ENCODE measurements around the gene TRIM16.
"Not testable (repeated sequence)": the region's sequence is repeated elsewhere in the genome, so short reads cannot be mapped to it uniquely, and the experiment has no call there.

TRIM16 gene

DNA sequence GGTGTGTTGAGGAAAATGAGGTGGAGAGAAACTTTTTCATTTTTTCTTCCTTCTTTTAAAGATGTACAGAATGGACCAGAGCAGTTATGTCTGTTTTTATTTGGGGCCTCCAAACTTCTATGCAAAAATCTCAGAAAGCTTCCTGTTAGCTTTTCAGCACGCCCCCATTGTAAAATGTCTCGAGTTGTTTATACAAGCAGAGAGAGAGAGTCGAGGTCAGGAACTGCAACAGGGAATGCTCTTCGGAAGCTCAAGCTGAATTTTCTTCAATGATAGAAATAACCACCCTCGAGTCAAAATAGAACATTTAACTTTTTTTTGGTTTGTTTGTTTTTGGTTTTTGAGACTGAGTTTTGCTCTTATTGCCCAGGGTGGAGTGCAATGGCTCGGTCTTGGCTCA lies 68.3 kb downstream of the TRIM16 start:
- not testable (repeated sequence) for H3K79me2 ChIP-seq (ENCODE audit: control insufficient read depth, insufficient read depth, low read length, unreplicated experiment); H3K27ac ChIP-seq (ENCODE audit: low read depth, low read length); H3K27me3 ChIP-seq (ENCODE audit: insufficient read depth, low read length); H3K4me3 ChIP-seq (ENCODE audit: low read depth, low read length); H2AFZ ChIP-seq (ENCODE audit: low read length, unreplicated experiment); H3K36me3 ChIP-seq (ENCODE audit: insufficient read depth, low read length); H3K4me1 ChIP-seq (ENCODE audit: control insufficient read depth, insufficient read depth, low read length, unreplicated experiment)

DNA sequence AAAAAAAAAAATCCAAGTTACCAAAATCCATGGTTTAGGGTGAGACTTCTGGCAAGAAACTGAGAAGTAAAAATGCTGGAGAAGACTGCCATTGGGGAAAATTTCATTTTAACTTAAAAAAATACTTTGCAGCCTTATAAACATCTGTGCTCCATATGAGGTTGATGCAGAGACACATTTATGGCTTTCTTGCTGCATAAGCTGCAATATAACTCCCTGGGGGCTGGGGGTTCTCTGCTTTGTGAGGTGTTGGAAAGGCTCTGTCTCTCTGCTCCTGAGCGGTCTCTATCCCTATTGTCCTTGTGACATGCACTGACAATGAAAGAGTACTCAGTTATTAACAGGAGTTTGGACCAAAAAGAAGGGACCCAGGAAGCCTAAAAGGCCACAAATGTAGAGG lies 71.0 kb downstream of the TRIM16 start:
- H3K36me3 ChIP-seq (ENCODE audit: insufficient read depth, low read length); H3K27me3 ChIP-seq (ENCODE audit: insufficient read depth, low read length); H3K79me2 ChIP-seq (ENCODE audit: control insufficient read depth, insufficient read depth, low read length, unreplicated experiment); H3K4me3 ChIP-seq (ENCODE audit: low read depth, low read length); H2AFZ ChIP-seq (ENCODE audit: low read length, unreplicated experiment); H3K27ac ChIP-seq (ENCODE audit: low read depth, low read length); H3K4me1 ChIP-seq (ENCODE audit: control insufficient read depth, insufficient read depth, low read length, unreplicated experiment): not testable (repeated sequence)

DNA sequence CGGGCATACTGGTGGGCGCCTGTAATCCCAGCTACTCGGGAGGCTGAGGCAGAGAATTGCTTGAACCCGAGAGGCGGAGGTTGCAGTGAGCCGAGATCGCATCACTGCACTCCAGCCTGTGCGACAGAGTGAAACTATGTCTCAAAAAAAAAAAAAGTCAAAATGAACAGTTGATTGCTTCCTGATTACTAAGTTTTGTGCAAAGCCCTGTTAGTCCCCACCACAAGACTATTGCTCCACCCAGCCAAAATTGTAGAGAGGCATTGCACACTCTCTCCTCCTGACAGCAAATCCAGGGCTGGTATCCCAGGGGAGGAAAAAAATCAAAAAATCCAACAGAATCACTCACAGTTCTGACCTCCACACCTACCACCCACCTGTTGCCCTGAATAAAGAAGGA lies 91.2 kb downstream of the TRIM16 start:
- not testable (repeated sequence) for H3K79me2 ChIP-seq (ENCODE audit: control insufficient read depth, insufficient read depth, low read length, unreplicated experiment); H3K36me3 ChIP-seq (ENCODE audit: insufficient read depth, low read length); H3K4me3 ChIP-seq (ENCODE audit: low read depth, low read length); H3K27me3 ChIP-seq (ENCODE audit: insufficient read depth, low read length); H2AFZ ChIP-seq (ENCODE audit: low read length, unreplicated experiment); H3K27ac ChIP-seq (ENCODE audit: low read depth, low read length); H3K4me1 ChIP-seq (ENCODE audit: control insufficient read depth, insufficient read depth, low read length, unreplicated experiment)

DNA sequence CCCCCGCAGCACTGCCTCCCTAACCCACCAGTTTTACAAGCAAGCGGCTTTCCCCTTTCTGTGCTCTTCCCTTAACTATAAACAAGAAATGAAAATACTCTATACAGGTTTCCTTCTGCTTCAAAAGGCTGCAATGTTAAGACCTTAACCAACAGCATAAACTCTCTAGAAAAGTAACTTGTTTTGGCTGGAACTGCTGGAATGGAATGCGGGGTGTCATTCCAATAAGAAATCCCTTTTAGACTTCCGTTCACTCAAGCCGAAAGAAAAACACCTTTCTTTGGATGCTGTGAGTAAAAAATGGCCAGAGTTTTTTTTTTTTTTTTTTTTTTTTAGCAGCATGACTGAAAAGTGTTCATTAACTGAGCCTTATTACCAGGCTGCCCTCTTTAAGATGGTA lies 92.1 kb downstream of the TRIM16 start:
- H3K27me3 ChIP-seq (ENCODE audit: insufficient read depth, low read length); H3K79me2 ChIP-seq (ENCODE audit: control insufficient read depth, insufficient read depth, low read length, unreplicated experiment); H2AFZ ChIP-seq (ENCODE audit: low read length, unreplicated experiment); H3K4me3 ChIP-seq (ENCODE audit: low read depth, low read length); H3K27ac ChIP-seq (ENCODE audit: low read depth, low read length); H3K4me1 ChIP-seq (ENCODE audit: control insufficient read depth, insufficient read depth, low read length, unreplicated experiment); H3K36me3 ChIP-seq (ENCODE audit: insufficient read depth, low read length): not testable (repeated sequence)

DNA sequence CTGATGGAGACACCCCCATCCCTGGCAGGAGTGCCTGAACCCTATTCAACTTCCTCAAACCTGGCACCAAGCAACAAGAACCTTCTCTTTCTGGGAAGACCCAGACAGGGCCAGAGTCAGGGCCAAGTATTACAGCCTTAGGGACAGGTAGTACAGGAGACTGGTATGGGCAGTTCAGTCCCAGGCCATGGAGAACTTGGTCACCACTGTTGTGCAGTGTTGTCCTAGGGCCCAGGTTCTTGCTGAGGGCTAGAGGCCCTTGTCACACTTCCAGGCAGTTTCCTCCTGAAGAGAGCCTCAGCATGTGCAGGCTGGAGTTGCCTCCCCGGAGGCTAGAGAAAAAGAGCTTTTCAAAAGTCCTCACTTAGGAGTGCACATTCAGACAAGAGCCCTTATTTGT lies 93.3 kb downstream of the TRIM16 start:
- H3K27me3 ChIP-seq (ENCODE audit: insufficient read depth, low read length); H3K36me3 ChIP-seq (ENCODE audit: insufficient read depth, low read length); H3K4me1 ChIP-seq (ENCODE audit: control insufficient read depth, insufficient read depth, low read length, unreplicated experiment); H3K27ac ChIP-seq (ENCODE audit: low read depth, low read length); H3K4me3 ChIP-seq (ENCODE audit: low read depth, low read length); H3K79me2 ChIP-seq (ENCODE audit: control insufficient read depth, insufficient read depth, low read length, unreplicated experiment); H2AFZ ChIP-seq (ENCODE audit: low read length, unreplicated experiment): not testable (repeated sequence)

DNA sequence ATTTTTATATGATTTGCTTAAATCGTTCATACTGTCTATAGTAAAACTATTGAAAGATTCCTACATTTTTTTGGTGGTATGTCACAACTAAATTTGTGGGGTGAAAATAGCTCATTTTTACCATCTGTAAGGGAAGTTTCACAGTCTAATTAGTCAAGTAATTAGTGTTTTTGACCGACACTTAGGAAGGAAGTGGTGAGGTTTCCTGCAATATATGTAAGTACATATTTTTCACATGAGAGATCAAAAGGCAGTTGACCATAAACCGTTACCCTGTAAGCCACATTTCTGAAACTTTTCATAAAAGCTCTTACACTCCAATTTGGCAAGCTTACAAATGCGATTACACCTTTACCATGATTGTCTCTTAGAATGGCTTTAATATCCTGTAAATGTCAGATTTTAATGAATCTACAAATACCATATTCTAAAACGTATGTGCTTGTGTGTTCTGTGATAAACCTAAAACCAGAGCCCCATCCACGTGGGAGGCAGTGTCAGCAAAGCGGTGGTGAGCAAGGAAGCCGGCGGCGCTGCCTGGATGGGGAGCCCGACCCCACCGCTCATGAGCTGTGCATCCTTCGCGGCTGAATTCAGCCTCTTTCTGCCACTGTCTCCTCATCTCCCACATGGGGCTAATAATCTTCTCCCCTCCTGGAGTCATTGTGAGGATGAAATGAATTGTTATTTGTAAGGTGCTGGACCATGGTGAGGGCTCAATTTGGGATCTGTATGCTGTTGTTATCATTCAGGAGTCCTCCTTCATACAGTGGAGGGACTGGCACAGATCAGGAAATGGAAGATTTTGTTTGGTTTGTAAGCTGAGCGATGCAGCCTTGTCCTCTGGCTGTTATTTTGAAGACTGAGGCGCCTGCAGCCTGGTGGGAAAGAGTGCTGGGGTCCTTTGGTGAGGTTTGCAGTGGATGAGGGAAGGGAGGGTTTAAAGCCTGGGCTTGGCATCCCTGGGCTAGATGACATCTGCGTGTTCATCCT lies 94.3 kb downstream of the TRIM16 start:
- not testable (repeated sequence) for H3K27ac ChIP-seq (ENCODE audit: low read depth, low read length); H3K27me3 ChIP-seq (ENCODE audit: insufficient read depth, low read length); H3K36me3 ChIP-seq (ENCODE audit: insufficient read depth, low read length); H3K4me3 ChIP-seq (ENCODE audit: low read depth, low read length); H2AFZ ChIP-seq (ENCODE audit: low read length, unreplicated experiment); H3K79me2 ChIP-seq (ENCODE audit: control insufficient read depth, insufficient read depth, low read length, unreplicated experiment); H3K4me1 ChIP-seq (ENCODE audit: control insufficient read depth, insufficient read depth, low read length, unreplicated experiment)

DNA sequence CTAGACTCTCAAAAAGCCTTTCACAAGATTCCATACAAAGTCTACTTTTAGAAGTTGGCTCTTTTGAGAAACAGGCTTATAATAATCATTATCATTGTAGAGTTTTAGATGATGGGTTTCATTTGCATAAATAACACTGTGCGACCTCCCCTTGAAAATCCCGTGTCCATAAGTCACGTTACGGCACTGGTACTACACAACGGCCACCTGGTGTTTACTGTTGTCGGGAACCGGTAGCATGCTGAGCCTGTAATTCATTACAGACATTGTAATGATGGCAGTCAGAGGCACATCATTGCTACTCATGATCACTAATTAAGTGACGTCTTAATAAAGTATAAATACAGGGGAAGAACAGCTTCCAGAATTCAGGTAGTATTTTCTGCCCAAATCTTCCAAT lies 96.1 kb downstream of the TRIM16 start:
- H3K36me3 ChIP-seq (ENCODE audit: insufficient read depth, low read length); H3K27ac ChIP-seq (ENCODE audit: low read depth, low read length); H3K4me3 ChIP-seq (ENCODE audit: low read depth, low read length); H2AFZ ChIP-seq (ENCODE audit: low read length, unreplicated experiment); H3K79me2 ChIP-seq (ENCODE audit: control insufficient read depth, insufficient read depth, low read length, unreplicated experiment); H3K27me3 ChIP-seq (ENCODE audit: insufficient read depth, low read length); H3K4me1 ChIP-seq (ENCODE audit: control insufficient read depth, insufficient read depth, low read length, unreplicated experiment): not testable (repeated sequence)

DNA sequence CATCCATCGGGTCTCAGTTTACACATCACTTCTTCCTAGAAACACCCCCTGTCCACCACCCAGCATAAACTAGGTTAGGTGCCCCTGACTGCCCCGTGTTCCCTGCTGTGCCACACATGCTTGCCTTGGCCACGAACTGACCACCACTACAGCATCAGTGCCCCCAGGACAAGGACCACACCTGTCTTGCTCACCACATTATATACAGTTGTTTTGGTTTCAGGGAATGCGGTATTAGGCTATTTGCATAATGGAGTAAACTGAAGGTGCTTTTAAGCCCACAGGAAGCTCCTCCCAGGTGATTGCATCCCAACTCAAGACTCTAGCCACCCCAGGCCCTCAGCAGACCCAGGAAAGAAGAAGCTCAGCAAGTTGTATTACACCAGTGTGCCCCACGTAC lies 100.8 kb downstream of the TRIM16 start:
- H3K4me1 ChIP-seq (ENCODE audit: control insufficient read depth, insufficient read depth, low read length, unreplicated experiment); H2AFZ ChIP-seq (ENCODE audit: low read length, unreplicated experiment): not testable (repeated sequence)

DNA sequence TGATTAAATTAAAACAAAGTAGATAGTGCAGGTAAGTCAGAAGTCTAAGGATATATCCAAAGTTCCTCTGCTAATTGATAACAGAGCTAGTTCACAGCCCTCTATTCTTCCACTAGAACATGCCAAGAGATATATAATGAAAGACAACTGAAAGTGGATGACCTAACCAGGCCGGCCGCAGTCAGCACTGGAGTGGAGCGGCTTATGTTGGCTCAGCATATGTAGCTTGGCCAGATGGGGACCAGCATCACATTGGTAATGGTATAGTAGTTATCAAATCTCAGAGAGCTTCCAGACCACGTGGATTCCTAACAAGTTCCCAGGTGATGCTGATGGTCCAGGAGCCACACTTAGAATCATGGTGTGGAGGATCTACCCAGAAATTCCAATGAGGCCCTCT lies 102.6 kb downstream of the TRIM16 start:
- H2AFZ ChIP-seq (ENCODE audit: low read length, unreplicated experiment); H3K36me3 ChIP-seq (ENCODE audit: insufficient read depth, low read length); H3K79me2 ChIP-seq (ENCODE audit: control insufficient read depth, insufficient read depth, low read length, unreplicated experiment); H3K4me1 ChIP-seq (ENCODE audit: control insufficient read depth, insufficient read depth, low read length, unreplicated experiment); H3K27me3 ChIP-seq (ENCODE audit: insufficient read depth, low read length); H3K4me3 ChIP-seq (ENCODE audit: low read depth, low read length); H3K27ac ChIP-seq (ENCODE audit: low read depth, low read length): not testable (repeated sequence)

More for the DNA sequence above, 100.8 kb downstream of the TRIM16 start:
- not testable (repeated sequence) for H3K79me2 ChIP-seq (ENCODE audit: control insufficient read depth, insufficient read depth, low read length, unreplicated experiment); H3K27me3 ChIP-seq (ENCODE audit: insufficient read depth, low read length); H3K4me3 ChIP-seq (ENCODE audit: low read depth, low read length); H3K36me3 ChIP-seq (ENCODE audit: insufficient read depth, low read length); H3K27ac ChIP-seq (ENCODE audit: low read depth, low read length)
